HTR-8/SVneo (cell line): ENCODE data around the gene YBX1.
"Not testable (repeated sequence)": the region's sequence is repeated elsewhere in the genome, so short reads cannot be mapped to it uniquely, and the experiment has no call there.

Source experiments
- DNase-seq: peaks from one replicate; pipeline ENCODE4 v3.0.0; 2011; ENCODE audit warnings: low spot score, mixed read lengths; ENCODE audit not compliant: insufficient read length
- FAIRE-seq: peaks from 2 replicates; lab custom pipeline; 2011; peaks lifted over from hg19 to GRCh38; lab: Jason Lieb, UNC

Gene YBX1

DNA sequence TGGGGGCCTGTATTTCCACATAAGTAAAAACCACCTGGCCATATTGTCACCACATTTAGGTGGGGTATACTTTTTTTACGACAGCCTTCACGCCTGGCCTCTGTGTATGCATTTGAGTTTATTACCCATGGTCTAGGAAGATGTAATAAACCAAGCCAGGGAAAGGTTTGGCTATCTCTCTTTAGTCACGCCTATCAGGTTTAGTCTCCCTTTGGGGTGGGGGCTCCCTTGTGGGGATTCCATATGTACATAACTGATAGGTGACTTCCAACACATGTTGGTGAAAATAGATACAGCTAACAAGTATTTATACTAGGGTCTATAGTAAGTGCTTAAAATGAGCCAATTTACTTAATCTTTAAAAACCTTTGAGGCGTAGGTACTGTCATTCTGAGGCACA, 4.2 kb downstream of the YBX1 start:
- FAIRE-seq: no peak
- DNase-seq: no peak

DNA sequence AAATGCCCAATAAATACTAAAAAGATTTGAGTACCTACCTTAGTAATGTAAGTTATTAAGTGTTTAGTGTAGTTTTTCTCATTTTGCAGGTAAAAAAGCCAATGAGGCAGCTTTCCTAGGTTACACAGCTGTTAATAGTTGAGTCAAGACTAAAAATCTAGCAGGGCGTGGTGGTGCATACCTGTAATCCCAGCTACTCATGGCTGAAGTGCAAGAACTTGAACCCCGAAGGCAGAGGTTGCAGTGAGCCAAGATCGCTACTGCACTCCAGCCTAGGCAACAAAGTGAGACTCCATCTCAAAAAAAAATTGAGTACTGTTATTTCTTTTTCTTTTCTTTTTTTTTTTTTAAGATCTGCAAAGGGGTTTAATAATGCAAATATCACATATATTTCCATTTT, 7.7 kb downstream of the YBX1 start:
- FAIRE-seq (no peak), DNase-seq (no peak)

DNA sequence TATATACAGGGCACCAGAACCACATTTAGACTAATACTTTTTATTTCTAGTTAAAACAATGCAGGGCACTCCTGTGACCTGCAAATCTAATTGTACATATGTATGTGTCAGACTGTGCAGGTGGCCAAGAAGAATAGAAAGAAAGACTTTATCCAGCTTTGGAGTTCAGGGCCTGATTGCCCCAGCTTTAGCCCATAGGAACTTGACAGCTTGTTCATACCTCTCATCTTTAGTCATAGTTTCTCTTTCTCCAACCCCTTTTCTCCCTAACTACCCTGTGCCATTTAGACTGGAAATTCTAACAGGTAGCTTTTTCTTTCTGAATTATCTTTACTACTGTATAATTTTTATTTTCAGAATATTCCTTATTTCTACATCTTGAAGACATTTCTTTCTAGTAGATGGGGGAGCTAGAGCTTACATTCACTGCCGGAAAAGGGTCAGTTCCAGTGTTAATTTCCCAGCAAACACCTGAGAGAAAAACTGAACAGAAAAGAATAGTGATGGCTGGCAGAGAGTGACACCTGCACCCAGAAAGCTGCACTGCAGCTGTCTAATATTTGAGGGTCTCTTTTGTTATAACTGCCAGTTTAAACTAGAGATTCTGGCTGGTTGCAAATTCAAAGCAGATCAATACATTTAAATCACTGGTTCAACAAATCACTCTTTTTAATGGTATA, 8.4 kb downstream of the YBX1 start:
- DNase-seq: no peak
- no peak for FAIRE-seq

DNA sequence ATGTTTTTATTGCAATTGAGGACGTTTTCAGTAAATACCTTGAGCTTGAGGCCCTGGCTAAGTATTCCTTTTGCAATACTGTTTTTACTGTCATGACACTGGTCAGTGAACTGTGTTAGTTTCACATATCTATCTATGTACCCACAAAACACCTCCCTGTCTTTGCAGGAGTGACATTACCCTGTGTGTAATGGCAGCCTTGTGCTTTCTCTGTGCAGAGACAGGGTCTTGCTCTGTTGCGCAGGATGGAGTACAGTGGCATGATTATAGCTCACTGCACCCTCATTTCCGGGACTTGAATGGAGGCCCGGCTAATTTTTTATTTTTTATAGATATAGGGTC, 8.9 kb downstream of the YBX1 start:
- DNase-seq (no peak), FAIRE-seq (no peak)

DNA sequence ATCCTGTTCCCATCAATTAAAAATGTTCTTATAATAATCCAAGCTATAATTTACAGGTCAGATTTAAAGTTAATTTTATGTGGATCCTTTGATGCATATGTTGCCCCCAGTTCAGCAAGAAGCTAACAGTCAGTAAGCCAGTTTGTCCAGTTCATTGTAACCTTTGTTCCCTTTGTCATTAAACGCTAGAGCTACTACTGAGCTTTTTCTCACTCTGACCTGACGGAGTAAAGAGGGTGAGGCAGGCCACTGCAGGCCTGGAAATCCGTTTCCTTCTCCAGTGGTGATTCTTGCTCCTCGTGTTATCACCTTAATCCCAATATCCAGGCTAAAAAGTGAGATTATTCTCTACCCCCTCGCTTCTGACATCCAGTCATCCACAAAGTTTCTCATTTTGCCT, 10.2 kb downstream of the YBX1 start:
- FAIRE-seq (no peak), DNase-seq (no peak)

DNA sequence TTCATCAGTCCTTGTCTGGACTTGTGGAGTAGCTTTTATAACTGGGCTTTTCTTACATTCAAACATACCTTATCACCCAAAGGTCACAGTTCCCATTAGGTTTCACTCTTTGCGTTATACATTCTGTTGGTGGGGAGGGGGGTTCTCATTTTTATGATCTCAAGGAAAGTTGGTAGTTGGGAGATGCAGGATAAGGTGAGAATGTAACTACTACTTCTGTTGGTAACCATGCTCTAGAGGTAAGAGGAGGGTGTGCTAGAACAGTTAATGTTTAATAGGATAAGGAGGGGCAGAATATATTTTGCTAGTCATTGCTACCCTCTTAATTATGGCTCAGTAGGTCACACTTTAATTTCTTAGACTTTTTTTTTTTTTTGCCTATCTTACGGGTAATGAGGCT, 10.7 kb downstream of the YBX1 start:
- FAIRE-seq: no peak

DNA sequence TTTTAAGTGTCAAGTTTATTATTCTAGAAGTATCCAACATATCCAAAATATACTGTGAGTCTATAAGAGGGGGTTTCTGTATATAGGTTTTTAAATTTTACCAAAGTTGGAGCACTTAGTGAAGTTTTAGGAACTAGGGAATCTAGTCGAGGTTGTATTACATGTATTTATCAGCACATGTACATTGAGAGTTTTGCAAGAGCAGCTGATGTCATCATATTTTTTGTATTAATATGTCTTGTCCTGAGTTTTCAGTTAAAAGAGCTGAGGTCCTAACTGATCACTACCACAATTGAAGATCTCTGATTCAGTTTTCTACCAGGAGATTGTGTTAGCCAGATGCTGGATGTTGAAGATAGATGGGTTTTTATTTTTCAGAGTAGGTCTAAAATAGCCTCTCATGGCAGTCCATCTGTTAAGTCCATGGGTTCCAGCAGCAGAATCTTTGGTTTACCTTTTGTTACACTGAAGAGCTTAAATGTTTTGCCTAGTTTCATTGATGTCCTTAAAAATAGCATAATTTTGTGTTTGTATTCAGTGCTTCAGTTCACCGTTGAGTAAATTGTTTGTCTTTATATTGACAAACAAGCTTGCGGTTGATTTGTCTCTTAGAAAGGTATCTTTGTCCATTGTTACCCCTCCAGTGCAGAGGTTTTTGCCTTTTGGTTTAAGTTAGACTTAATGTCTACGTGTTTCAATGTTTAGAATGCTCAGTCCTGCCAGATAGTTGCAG, 16.0 kb downstream of the YBX1 start:
- FAIRE-seq: no peak

More for the DNA sequence above, 10.7 kb downstream of the YBX1 start:
- no peak for DNase-seq

DNA sequence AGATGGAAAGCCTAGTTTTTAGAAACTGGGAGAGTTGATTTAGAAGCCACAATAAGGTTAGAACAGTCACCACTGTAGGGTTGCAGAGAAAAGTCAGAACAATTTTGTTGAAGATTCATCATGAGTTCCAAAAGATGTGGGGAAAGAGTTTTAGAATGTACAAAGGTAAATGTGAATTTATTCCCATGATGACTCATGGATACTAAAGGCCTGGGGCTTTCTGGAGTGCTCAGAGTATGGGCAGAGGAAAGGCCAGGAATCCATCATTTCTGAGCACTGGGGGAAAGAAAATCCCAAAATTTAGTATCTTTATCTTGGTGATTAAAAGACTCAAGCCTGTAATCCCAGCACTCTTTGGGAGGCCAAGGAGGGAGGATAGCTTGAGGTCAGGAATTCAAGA, 17.8 kb downstream of the YBX1 start:
- DNase-seq (no peak), FAIRE-seq (no peak)

More for the DNA sequence above, 16.0 kb downstream of the YBX1 start:
- DNase-seq: no peak

DNA sequence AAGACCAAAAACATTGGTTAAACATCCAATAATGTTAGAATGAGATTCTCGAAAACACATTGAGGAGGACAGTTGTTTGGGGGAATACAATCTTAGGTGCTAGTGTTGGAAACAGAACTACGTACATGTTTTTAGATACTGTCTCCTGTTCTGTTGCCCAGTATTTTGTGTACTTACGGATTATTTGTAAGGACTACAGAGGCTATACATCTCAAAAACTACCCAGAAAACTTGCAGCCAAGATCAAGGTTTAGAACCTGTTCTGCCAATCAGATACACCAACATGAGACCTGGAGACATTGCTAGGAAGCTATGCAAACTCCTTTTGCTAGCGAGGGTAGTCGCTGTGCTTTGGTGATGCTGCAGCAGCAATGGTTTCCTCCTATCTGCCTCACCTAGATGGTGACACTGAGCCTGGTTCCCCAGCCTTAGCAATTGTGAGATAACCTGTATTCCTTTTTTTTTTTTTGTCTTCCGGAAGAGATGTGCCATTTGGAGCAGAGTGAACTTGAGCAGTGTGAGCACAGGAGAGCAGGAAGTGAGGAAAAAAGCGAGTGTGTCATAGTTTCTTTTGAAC, 21.8 kb downstream of the YBX1 start:
- DNase-seq: no peak
- no peak for FAIRE-seq

DNA sequence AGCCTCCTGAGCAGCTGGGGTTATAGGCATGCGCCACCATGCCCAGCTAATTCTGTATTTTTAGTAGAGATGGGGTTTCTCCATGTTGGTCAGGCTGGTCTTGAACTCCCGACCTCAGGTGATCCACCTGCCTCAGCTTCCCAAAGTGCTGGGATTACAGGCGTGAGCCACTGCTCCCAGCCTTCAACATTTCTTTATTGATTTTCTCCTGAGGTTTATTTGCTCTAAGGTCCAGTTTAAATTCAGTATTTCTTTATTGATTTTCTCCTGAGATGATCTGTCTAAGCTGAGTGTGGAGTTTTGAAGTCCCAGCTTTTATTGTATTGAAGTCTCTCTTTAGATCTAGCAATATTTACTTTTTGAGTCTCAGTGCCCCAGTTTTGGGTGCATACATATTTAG, 30.6 kb downstream of the YBX1 start:
- not testable (repeated sequence) for DNase-seq, FAIRE-seq

DNA sequence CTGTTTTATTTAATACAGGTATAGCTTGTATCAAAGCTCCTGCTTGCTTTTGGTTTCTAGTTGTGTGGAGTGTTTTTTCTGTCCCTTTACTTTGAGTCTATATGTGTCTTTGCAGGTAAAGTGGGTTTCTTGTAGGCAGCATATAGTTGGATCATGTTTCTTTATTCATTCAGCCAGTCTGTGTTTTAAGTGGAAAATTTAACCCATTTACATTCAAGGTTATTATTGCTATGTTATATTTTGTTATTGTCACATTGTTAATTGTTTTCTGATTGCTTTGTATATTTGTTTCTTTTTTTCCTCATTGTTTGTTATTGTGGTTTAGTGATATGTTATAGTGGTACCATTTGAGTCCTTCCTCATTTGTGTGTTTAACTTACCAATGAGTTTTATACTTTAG, 31.1 kb downstream of the YBX1 start:
- DNase-seq (no peak), FAIRE-seq (no peak)

DNA sequence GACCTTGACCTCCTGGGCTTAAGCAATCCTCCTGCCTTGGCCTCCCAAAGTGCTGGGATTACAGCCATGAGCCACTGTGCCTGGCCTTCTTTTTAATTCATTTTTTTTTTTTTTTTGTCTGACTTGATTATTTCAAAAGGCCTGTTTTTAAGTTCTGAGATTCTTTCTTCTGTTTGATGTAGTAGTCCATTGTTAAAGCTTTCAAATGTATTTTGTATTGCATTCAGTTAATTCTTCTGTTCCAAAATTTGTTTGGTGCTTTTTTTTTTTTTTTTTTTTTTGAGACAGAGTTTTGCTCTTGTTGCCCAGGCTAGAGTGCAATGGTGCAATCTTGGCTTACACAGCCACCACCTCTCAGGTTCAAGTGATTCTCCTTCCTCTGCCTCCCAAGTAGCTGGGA, 32.2 kb downstream of the YBX1 start:
- not testable (repeated sequence) for FAIRE-seq, DNase-seq

DNA sequence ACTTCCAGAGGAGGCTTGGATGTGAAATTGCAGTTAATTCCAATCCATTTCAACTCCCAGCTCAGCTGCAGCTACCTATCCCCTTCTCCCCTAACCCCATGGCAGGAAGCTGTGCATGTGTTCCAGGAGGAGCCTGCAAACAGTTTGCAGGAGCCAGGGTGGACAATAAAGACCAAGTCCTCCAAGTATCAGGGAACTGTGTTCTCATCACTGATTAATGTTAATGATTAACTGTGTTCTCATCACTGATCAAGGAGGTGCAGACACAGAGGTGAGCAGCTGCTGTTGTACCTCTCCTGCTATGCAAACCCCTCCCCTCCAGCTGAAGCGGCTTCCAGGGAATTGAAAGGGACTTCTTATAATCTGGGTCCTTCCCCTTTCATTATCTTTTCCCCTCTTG, 38.6 kb downstream of the YBX1 start:
- DNase-seq (no peak), FAIRE-seq (no peak)

DNA sequence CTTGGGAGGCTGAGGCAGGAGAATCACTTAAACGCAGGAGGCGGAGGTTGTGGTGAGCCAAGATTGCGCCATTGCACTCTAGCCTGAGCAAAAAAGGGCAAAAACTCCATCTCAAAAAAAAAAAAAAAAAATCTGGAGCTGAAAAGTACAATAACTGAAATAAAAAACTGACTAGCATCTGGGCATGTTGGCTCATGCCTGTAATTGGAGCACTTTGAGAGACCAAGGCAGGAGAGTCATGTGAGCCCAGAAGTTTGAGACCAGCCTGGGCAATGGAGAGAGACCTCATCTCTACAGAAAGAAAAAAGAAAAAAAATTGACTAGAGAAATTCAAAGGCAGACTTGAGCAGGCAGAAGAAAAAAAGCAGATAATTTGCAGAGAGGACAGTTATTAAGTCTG, 39.7 kb downstream of the YBX1 start:
- no peak for DNase-seq
- FAIRE-seq: no peak

DNA sequence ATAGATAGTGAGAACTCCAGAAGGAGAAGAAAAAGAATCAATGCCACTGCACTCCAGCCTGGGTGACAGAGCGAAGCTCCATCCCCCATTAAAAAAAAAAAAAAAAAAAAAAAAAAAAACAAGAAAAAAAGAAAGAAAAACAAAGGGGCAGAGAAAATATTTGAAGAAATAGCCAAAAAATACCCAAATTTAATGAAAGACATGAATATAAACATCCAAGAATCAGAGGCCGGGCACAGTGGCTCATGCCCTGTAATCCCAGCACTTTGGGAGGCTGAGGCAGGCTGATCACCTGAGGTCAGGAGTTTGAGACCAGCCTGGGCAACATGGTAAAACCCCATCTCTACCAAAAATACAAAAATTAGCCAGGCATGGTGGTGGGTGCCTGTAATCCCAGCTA, 40.2 kb downstream of the YBX1 start:
- not testable (repeated sequence) for FAIRE-seq, DNase-seq

DNA sequence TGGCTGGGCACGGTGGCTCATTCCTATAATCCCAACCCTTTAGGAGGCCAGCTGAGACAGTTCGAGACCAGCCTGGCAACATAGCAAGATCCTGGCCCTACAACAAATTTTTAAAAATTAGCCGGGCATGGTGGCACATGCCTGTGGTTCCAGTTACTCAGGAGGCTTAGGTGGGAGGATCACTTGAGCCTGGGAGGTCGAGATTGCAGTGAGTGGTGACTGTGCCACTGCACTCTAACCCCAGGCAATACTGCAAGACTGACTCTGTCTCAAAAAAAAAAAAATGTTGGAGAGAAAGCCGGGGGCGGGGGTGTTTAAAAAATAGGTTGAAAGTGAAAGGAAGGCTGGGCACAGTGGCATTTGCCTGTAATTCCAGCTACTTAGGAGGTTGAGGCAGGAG, 41.3 kb downstream of the YBX1 start:
- DNase-seq (no peak), FAIRE-seq (no peak)

DNA sequence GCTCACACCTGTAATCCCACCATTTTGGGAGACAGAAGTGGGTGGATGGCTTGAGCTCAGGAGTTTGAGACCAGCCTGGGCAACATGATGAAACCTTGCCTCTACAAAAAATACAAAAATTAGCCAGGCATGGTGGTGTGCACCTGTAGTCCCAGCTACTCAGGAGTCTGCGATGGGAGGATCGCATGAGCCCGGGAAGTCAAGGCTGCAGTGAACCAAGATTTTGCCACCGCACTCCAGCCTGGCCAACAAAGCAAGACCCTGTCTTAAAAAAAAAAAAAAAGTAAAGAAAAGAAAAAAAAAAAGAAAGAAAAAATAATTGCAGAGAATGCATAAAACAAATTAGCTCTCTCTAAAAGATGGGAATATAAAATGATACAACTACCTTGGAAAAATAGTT, 43.6 kb downstream of the YBX1 start:
- not testable (repeated sequence) for DNase-seq, FAIRE-seq

DNA sequence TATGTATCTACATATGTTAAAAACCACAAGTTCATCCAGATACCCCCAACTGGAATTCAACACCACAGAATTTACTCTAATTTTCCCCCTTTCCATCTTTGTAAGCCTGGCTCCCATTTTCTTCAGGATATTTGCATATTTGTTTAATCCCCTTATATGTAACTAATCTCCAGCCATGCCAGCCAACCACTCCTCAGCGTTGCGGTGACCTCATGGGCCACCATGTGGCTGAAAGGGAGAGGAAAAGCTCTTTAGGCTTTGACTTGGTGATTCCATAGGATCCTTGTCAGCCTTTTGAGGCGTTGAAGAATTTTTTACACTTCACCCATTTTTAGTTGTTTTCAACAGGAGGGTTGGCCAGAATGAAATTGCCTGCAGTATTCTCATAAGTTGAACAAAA, 47.8 kb downstream of the YBX1 start:
- FAIRE-seq: no peak
- DNase-seq: no peak

DNA sequence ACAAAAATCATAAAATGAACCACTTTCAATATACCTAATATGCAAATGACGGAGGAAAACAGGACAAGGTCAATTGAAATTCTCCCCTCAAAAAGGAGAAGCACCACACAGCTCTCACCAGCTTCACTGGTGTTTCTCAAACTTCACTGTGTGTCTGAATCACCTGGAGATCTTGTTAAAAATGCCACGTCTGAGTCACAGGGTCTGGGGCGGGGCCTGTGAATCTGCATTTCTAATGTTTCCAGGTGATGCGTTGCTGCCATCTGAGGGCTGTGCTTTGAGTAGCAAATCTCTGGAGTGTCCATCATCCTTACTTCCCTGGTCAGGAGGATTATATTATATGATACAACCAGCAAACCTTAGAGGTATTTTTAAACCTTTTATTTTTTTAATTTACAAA, 48.8 kb downstream of the YBX1 start:
- DNase-seq: no peak
- no peak for FAIRE-seq

DNA sequence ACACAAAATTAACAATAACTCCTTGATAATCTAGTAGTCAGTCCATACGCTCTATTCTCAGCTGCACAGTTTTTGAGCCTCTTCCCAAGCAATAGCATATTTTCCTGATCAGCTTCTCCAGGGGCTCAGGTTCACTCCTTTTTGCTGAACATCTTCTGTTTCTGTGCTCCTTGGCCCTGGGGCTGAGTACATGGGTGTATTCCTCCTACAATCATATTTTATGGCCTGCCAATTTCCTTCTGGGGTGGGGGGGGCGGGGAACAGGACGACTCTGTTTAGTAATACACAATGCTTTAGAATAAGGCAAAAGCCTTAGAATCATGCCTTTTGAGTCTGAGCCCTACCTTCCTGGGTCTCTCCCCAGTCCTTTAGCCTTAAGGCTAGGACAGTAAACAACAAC, 49.4 kb downstream of the YBX1 start:
- no peak for DNase-seq
- FAIRE-seq: no peak

DNA sequence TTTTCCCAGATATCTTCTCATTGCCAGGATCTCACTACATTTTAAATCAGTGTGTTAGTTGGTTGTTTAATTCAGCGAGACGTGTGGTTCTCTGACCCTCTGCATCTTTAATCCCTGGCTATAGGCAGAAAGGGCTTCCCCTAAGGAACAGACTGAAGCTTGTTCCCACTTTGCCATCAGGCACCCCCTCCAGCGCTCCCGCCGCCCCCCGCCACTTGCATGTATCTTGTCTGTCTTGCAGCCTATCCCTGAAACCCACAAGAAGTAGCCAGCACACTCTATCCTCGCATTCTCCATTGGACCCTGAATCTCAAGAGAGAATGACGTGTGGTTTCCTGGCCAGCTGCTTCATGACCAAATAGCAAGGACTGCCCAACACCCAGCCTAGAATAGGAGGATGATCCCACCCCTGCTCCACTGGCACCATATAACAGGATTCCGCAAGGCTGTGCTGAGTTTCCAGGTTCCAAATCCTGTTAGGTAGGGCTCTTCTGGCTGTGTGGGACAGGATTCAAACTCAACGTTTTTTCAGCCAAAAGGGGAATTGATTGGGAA, 50.0 kb downstream of the YBX1 start:
- FAIRE-seq (no peak), DNase-seq (no peak)
